Gastroesophageal sphincter (tissue), 3 donors: Measurements from ENCODE around the gene EGR4.

ENCODE experiments used
- CTCF ChIP-seq, 4 experiments: fragments of 200-600 bp in 2 of 4; fragments of 450-650 bp in 2 of 4; sonication (generic) in 1 of 4; IDR thresholded peaks; one replicate each; pipeline ENCODE4 v1.5.1; 2017 to 2019; ENCODE audit warnings: antibody characterized with exemption in 4 of 4, mild to moderate bottlenecking in 2 of 4, moderate library complexity in 2 of 4
- POLR2A ChIP-seq, 2 donors: fragments of 450-650 bp; IDR thresholded peaks; one replicate each; pipeline ENCODE4 v1.6.1; 2017; ENCODE audit warnings: antibody characterized with exemption in 2 of 2, mild to moderate bottlenecking in 2 of 2, moderate library complexity in 1 of 2
- POLR2AphosphoS5 ChIP-seq: sonication (generic); formaldehyde crosslinking; IDR thresholded peaks from one replicate; pipeline ENCODE4 v1.6.1; 2017; ENCODE audit warnings: antibody characterized with exemption

- TF ChIP-seq CTCF (IDR thresholded peaks at IDR 0.05) (no peak), POLR2A (IDR thresholded peaks at IDR 0.05) (no peak), POLR2AphosphoS5 (no peak)
These were observed 40.9 kb downstream of the EGR4 start for GRCh38 chr2:73252238-73253027.
